Lung (tissue), 12 donors: ENCODE data around the gene ACSL5. TPM values are rescaled to one million over a fixed set of nuclear protein-coding genes. Genes with fewer than 3 reads are reported as not detected.
A peak's percentile ranks its signal among the peaks of the same experiment; 100 is the strongest.

ENCODE experiments used
- ATAC-seq: fragments of 200-7000 bp; cut with Tn5 transposase; one replicate; pipeline ENCODE4 v1.9.1; 2020; ENCODE audit warnings: moderate number of reproducible peaks; ENCODE audit not compliant: insufficient read depth, low FRiP score
- DNase-seq, 3 donors: peaks; one replicate each; pipeline ENCODE4 v3.0.0-alpha.2; 2013 to 2017
- H3K27ac ChIP-seq, 2 donors: one replicate each; pipeline ENCODE4 v1.5.1; 2013; ENCODE audit warnings: mild to moderate bottlenecking in 2 of 2, moderate library complexity in 2 of 2, control low read depth in 1 of 2, inconsistent platforms in 1 of 2, low read depth in 1 of 2, low read length in 1 of 2
- H3K27me3 ChIP-seq, 3 donors: one replicate each; pipeline ENCODE4 v1.5.1; 2013; ENCODE audit warnings: low read length in 2 of 3; ENCODE audit not compliant: control insufficient read depth in 3 of 3, insufficient read depth in 3 of 3
- H3K36me3 ChIP-seq, 4 donors: one replicate each; pipeline ENCODE4 v1.5.1; 2013; ENCODE audit warnings: low read length in 4 of 4, mild to moderate bottlenecking in 1 of 4, moderate library complexity in 1 of 4; ENCODE audit not compliant: control insufficient read depth in 4 of 4, insufficient read depth in 4 of 4
- H3K4me1 ChIP-seq, 5 donors: one replicate each; pipeline ENCODE4 v1.5.1; 2013; ENCODE audit warnings: low read length in 5 of 5, mild to moderate bottlenecking in 2 of 5, moderate library complexity in 1 of 5; ENCODE audit not compliant: control insufficient read depth in 5 of 5, insufficient read depth in 5 of 5
- H3K4me3 ChIP-seq: one replicate; pipeline ENCODE4 v1.5.1; 2013; ENCODE audit warnings: mild to moderate bottlenecking, control low read depth, moderate library complexity
- H3K9ac ChIP-seq, 2 donors: one replicate each; pipeline ENCODE4 v1.5.1; 2013; ENCODE audit warnings: low read length in 2 of 2, control low read depth in 1 of 2; ENCODE audit not compliant: insufficient read depth in 1 of 2
- H3K9me3 ChIP-seq, 4 donors: one replicate each; pipeline ENCODE4 v1.5.1; 2013; ENCODE audit warnings: low read length in 3 of 4, mild to moderate bottlenecking in 1 of 4, moderate library complexity in 1 of 4; ENCODE audit not compliant: control insufficient read depth in 4 of 4, insufficient read depth in 3 of 4
- WGBS, 2 donors: extraction: QIAGEN DNeasy Blood & Tissue Kit; methylation state at CpG; one replicate each; pipeline ENCODE4 v1.1.7; 2013; 5-methylcytosine and 5-hydroxymethylcytosine counted together
- polyA plus RNA-seq, 2 donors: library from polyadenylated mRNA; stranded (reverse); fragments of 200-250 nt; gene quantifications; one replicate each; pipeline ENCODE4 v1.2.1, GENCODE V29; 2013
- total RNA-seq, 2 donors: library from RNA; depleted of rRNA in 1 of 2; stranded (reverse); fragments of >200 nt in 1 of 2; gene quantifications; one replicate each; pipeline ENCODE4 v1.2.1, GENCODE V29; 2014 to 2021
- TF ChIP-seq, protein P1 (sequence below): IDR thresholded peaks from 2 replicates; pipeline ENCODE4 v1.5.1; 2012; ENCODE audit warnings: mild to moderate bottlenecking; ENCODE audit errors: control extremely low read depth, extremely low read depth
- donor health status: control.
- donor health status: control.
- donor health status: Bipolar disorder and iron deficiency.
- donor health status: healthy.
- donor health status: DM: yes; HTN: yes; CAD: no.

Gene ACSL5
- total and polyA plus RNA-seq, 4 donors: 46.1 to 71.0 (median 62.3) TPM

- Histone ChIP-seq H3K4me3 (no peak overlapping the region), H3K27me3 (no peaks in the 10 kb centered on the region), H3K27ac (no peak overlapping the region), H3K9ac (no peak overlapping the region), H3K9me3 (no peaks in the 10 kb centered on the region), H3K4me1 (peaks cover 0 to 13% (median 0%) of the 10 kb centered on the region in 5 donors), H3K36me3 (peaks cover 0 to 6% (median 0%) of the 10 kb centered on the region in 4 donors)
- no peak for DNase-seq
- ATAC-seq: no peak
- TF ChIP-seq, protein P1, sequence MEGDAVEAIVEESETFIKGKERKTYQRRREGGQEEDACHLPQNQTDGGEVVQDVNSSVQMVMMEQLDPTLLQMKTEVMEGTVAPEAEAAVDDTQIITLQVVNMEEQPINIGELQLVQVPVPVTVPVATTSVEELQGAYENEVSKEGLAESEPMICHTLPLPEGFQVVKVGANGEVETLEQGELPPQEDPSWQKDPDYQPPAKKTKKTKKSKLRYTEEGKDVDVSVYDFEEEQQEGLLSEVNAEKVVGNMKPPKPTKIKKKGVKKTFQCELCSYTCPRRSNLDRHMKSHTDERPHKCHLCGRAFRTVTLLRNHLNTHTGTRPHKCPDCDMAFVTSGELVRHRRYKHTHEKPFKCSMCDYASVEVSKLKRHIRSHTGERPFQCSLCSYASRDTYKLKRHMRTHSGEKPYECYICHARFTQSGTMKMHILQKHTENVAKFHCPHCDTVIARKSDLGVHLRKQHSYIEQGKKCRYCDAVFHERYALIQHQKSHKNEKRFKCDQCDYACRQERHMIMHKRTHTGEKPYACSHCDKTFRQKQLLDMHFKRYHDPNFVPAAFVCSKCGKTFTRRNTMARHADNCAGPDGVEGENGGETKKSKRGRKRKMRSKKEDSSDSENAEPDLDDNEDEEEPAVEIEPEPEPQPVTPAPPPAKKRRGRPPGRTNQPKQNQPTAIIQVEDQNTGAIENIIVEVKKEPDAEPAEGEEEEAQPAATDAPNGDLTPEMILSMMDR: no peak
- 77% methylated on average over 9 of the region's 9 CpGs for WGBS, 2 donors
Measured at GRCh38 chr10:112382515-112383235, 8.8 kb downstream of the ACSL5 start.

- DNase-seq: no peak
- Histone ChIP-seq H3K27ac (no peak overlapping the region), H3K4me1 (peaks cover 0 to 13% (median 0%) of the 10 kb centered on the region in 5 donors)
Measured at GRCh38 chr10:112383325-112383724, 9.4 kb downstream of the ACSL5 start.

DNA sequence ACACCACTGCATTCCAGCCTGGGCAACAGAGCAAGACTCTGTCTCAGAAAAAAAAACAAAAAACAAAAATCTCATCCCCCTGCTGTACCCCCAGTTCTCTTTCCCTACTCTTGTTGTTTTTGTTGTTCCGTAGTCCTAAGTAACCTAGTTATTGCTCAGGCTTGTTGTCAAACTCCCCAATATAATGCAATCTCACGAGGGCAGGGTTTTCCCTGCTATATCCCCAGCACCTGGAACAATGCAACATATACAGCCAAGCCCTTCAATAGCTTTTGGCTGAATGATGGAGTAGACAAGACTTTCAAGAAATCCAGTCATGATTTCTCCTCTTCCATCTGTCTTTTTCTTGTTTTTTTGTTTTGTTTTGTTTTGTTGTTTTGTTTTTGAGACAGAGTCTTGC is 10.2 kb downstream of the ACSL5 start:
- no peak for DNase-seq
- TF ChIP-seq, protein P1: no peak

More at GRCh38 chr10:112383325-112383724, 9.4 kb downstream of the ACSL5 start:
- TF ChIP-seq, protein P1: no peak
- H3K27me3 ChIP-seq: no peaks in the 10 kb centered on the region
- no peaks in the 10 kb centered on the region for H3K9me3 ChIP-seq
- H3K36me3 ChIP-seq: peaks cover 0 to 6% (median 0%) of the 10 kb centered on the region in 4 donors
- H3K9ac ChIP-seq: no peak overlapping the region
- no peak overlapping the region for H3K4me3 ChIP-seq
- 45 to 94% methylated on average over 3 of the region's 3 CpGs for WGBS, 2 donors
- peak; percentile 61 for ATAC-seq

More for the DNA sequence above, 10.2 kb downstream of the ACSL5 start:
- H3K4me3 ChIP-seq: no peak overlapping the region
- ATAC-seq: no peak
- peaks cover 0 to 2% (median 0%) of the 10 kb centered on the region in 4 donors for H3K36me3 ChIP-seq
- no peak overlapping the region for H3K27ac ChIP-seq
- peaks cover 0 to under 1% (median 0%) of the 10 kb centered on the region in 3 donors for H3K27me3 ChIP-seq
- no peak overlapping the region for H3K9ac ChIP-seq
- WGBS, 2 donors: 86% methylated on average over 2 of the region's 2 CpGs
- H3K9me3 ChIP-seq: peaks cover 0 to under 1% (median 0%) of the 10 kb centered on the region in 4 donors
- H3K4me1 ChIP-seq: peaks cover 0 to 12% (median 0%) of the 10 kb centered on the region in 5 donors
